ENCODE results near the gene ZNF474.

- TF ChIP-seq ZSCAN4 (tag by site-specific recombination; IDR thresholded peaks at IDR 0.05): no peak
- TF ChIP-seq SCRT1 (tag by site-specific recombination; IDR thresholded peaks at IDR 0.05; ENCODE audit: borderline replicate concordance): no peak
- no peak for TF ChIP-seq CTCF (tag by site-specific recombination; IDR thresholded peaks at IDR 0.05)
- no peak for TF ChIP-seq ZNF510 (tag by site-specific recombination; IDR thresholded peaks at IDR 0.05; ENCODE audit: insufficient replicate concordance)
- TF ChIP-seq ZNF292 (tag by site-specific recombination; IDR thresholded peaks at IDR 0.05; ENCODE audit: borderline replicate concordance, low read depth): no peak
- no peak for TF ChIP-seq ELK4 (IDR thresholded peaks at IDR 0.05; ENCODE audit: borderline replicate concordance, low read depth, low read length)
- TF ChIP-seq ZNF239 (tag by site-specific recombination; IDR thresholded peaks at IDR 0.05): no peak
- no peak for TF ChIP-seq REST (tag by site-specific recombination; IDR thresholded peaks at IDR 0.05)
Observed at GRCh38 chr5:122112733-122113558, 16.4 kb upstream of the ZNF474 start.

Data from HEK293 (cell line).